Mucosa of stomach (tissue), 1 donor: ENCODE data around the gene CEP192.

Experiments
- H3K27me3 ChIP-seq: one replicate; pipeline ENCODE4 v1.7.0; 2013; ENCODE audit warnings: mild to moderate bottlenecking, low read length; ENCODE audit not compliant: control insufficient read depth, insufficient read depth
- H3K36me3 ChIP-seq: one replicate; pipeline ENCODE4 v1.7.0; 2013; ENCODE audit warnings: low read length; ENCODE audit not compliant: control insufficient read depth, insufficient read depth
- H3K4me1 ChIP-seq: one replicate; pipeline ENCODE4 v1.7.0; 2013; ENCODE audit warnings: mild to moderate bottlenecking, low read length; ENCODE audit not compliant: control insufficient read depth, insufficient read depth
- H3K4me3 ChIP-seq: one replicate; pipeline ENCODE4 v1.7.0; 2013; ENCODE audit warnings: low read length
- H3K9ac ChIP-seq: one replicate; pipeline ENCODE4 v1.7.0; 2013; ENCODE audit warnings: mild to moderate bottlenecking, low read length, moderate library complexity
- H3K9me3 ChIP-seq: one replicate; pipeline ENCODE4 v1.7.0; 2013; ENCODE audit warnings: mild to moderate bottlenecking, low read length, moderate library complexity; ENCODE audit not compliant: control insufficient read depth
- donor health status: Pancreatic carcinoma.

CEP192 gene

DNA sequence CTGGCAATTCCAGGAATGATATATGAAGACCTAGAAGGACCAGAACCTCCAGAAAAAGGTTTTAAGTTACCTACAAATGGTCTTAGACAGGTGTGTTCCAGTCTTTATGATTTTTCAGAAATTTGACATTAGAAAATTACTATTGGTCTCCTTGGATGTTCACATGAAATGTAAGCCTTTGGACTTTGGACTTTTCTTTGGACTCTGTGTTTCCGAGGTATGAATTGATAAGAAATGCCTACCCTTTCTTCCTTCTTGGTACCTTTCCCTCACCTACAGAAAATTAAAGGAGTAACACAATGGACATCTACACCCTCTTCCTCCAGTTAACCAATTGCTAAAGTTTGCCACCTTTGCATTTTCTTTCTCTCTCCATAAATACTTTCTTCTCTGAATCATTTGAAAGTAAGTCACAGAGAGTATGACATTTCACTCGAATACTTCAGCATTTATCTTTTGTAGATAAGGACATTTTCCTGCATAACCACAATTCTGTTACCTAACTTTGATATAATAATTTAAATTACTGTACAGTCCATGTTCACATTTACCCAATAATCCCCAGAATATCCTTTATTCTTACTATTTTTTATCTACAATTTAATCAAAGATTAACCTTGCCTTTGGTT is 26.2 kb downstream of the CEP192 start:
- H3K27me3 ChIP-seq = no peaks in the 10 kb centered on the region
- no peak overlapping the region for H3K9ac ChIP-seq
- H3K36me3 ChIP-seq = no peaks in the 10 kb centered on the region
- H3K9me3 ChIP-seq = no peaks in the 10 kb centered on the region
- no peak overlapping the region for H3K4me3 ChIP-seq
- H3K4me1 ChIP-seq = peaks cover 5% of the 10 kb centered on the region

DNA sequence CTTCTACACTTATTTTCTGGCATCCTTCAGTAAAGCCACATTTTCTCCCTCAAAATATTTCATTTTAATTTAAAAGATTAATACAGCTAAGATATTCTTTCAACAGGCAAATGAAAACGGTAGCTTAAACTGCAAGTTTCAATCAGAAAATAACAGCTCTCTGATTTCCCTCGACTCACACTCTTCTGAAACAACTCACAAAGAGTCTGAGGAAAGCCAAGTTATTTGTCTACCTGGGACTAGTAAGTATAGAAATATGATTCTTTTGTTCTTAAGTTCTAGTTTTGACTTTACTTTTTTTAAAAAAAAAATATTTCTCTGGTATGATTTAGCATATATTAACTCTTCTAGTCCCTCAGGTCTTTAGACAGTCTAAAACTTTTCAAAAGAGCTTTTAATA is 27.2 kb downstream of the CEP192 start:
- no peak overlapping the region for H3K4me3 ChIP-seq
- H3K9me3 ChIP-seq = no peaks in the 10 kb centered on the region
- H3K27me3 ChIP-seq = no peaks in the 10 kb centered on the region
- H3K9ac ChIP-seq = no peak overlapping the region
- H3K4me1 ChIP-seq = peaks cover 5% of the 10 kb centered on the region
- no peaks in the 10 kb centered on the region for H3K36me3 ChIP-seq

DNA sequence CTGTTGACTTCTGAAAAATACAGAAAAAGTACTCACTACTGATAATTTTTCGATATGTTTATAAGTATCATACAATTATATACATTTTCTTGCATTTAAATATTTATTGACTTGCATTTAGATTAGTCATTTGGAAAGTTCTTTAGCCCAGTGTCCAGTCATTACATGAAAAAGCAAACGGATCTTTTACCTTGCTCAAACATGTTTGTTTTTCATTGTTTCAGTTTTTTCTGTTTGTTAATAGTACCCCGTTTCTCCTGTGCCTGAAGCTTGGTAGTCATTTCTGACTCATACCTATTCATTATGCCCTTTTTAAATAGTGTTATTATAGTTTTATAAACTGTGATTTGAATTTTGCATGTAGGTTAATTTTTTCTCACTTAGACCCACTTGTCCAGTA is 28.1 kb downstream of the CEP192 start:
- Histone ChIP-seq H3K9ac (no peak overlapping the region), H3K27me3 (no peaks in the 10 kb centered on the region), H3K4me1 (peaks cover 5% of the 10 kb centered on the region), H3K36me3 (no peaks in the 10 kb centered on the region), H3K9me3 (no peaks in the 10 kb centered on the region), H3K4me3 (no peak overlapping the region)

DNA sequence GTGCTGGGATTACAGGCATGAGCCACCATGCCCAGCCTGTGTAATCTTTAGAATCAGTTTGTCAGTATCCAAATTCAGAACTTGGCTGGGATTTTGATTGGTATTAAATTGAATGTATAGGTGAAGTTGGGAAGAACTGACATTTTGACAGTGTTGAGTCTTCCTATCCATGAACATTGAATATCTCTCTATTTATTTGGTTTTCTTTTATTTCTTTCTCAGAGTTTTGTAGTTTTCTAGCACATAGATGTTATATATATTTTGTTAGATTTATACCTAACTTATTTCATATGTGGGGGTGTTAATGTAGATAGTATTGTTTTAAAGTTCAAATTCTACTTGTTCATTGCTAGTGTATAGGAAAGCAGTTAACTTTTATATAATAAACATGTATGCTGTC is 31.5 kb downstream of the CEP192 start:
- Histone ChIP-seq H3K27me3 (no peaks in the 10 kb centered on the region), H3K36me3 (no peaks in the 10 kb centered on the region), H3K9me3 (no peaks in the 10 kb centered on the region), H3K9ac (no peak overlapping the region), H3K4me3 (no peak overlapping the region), H3K4me1 (peaks cover 5% of the 10 kb centered on the region)

DNA sequence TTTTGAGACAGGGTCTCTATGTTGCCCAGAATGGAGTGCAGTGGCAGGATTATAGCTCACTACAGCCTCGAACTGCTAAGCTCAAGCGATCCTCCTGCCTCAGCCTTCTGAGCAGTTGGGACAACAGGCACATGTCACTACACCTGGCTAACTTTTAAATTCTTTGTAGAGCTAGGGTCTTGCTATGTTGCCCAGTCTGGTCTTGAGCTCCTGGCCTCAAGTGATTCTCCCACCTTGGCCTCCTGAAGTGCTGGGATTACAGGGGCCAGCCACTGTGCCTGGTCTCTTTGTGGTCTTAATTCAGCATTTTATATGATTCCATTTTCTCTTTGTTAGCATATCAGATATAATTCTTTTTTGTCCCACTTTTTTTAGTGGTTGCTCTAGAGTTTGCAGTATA is 34.1 kb downstream of the CEP192 start:
- Histone ChIP-seq H3K27me3 (no peaks in the 10 kb centered on the region), H3K4me3 (no peak overlapping the region), H3K9me3 (no peaks in the 10 kb centered on the region), H3K9ac (no peak overlapping the region), H3K36me3 (no peaks in the 10 kb centered on the region), H3K4me1 (no peaks in the 10 kb centered on the region)

DNA sequence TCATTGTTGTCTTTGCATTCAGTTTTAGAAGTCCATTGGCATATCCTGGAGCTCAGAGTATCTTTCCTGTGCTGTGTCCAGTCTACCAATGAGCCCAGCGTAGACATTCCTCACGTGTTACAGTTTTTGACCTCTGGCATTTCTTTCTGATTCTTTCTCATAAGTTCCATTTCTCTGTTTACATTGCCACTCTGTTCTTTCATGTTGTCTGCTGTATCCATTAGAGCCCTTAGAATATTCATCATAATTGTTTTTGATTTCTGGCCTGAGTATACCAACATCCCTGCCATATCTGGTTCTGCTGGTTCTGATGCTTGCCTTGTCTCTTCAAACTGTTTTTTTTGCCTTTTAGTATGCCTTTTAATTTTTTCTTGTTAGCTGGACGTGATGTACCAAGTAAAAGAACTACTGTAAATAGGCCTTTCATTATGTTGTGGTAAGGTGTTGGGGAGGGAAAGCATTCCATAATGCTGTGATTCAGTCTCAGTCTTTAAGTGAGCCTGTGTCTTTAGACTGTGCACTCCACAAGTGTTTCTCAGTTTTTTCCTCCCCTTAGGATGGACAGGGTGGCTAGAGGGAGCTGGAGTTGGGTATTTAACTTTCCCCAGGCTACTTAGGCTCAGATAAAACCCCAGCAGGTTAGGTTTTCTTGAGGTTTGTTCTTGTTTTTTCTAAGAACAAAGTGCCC is 35.6 kb downstream of the CEP192 start:
- H3K36me3 ChIP-seq = no peaks in the 10 kb centered on the region
- no peak overlapping the region for H3K4me3 ChIP-seq
- H3K9ac ChIP-seq = no peak overlapping the region

DNA sequence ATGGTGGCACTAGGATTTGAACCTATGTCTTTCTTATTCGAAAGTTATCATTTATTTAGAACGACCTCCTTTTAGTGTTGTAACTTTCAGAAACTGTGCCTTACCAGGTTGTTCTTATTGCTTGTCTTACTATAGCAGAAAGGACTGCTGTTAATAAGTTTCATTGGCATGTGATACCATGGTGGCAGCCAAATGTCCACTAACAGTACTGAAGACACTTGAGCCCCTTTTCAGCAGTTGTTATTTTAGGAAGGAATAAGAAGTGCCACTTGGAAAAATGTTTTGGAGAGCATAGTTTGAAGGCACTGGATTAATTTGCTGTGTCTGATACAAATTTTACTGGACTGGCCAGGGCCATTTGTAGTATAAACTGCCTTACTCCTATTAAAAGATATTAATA is 37.7 kb downstream of the CEP192 start:
- no peak overlapping the region for H3K9ac ChIP-seq
- H3K4me1 ChIP-seq = no peaks in the 10 kb centered on the region
- H3K9me3 ChIP-seq = no peaks in the 10 kb centered on the region
- H3K36me3 ChIP-seq = no peaks in the 10 kb centered on the region
- H3K4me3 ChIP-seq = no peak overlapping the region
- H3K27me3 ChIP-seq = no peaks in the 10 kb centered on the region

More for the DNA sequence above, 35.6 kb downstream of the CEP192 start:
- no peaks in the 10 kb centered on the region for H3K9me3 ChIP-seq
- H3K27me3 ChIP-seq = no peaks in the 10 kb centered on the region
- no peaks in the 10 kb centered on the region for H3K4me1 ChIP-seq

DNA sequence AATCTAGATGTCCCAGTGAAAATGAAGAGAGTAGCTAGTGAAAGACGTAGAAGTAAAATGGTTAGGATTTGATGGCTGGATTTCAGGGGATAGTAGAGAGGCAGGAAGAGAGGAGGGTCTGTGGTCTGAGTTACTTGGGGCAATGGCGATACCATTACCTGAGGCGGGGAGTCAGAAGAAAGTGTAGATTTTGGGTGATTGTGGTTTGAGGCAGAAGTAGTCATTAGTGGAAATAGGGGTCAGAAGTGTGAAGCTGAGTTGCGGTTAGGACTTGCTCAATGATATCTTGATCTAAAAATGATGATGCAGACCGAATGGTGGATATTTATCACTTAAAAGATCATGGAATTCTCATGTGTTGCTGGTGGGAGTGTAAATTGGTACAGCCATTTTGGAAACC is 41.0 kb downstream of the CEP192 start:
- Histone ChIP-seq H3K27me3 (no peaks in the 10 kb centered on the region), H3K9me3 (no peaks in the 10 kb centered on the region), H3K4me1 (no peaks in the 10 kb centered on the region), H3K36me3 (no peaks in the 10 kb centered on the region), H3K4me3 (no peak overlapping the region), H3K9ac (no peak overlapping the region)

DNA sequence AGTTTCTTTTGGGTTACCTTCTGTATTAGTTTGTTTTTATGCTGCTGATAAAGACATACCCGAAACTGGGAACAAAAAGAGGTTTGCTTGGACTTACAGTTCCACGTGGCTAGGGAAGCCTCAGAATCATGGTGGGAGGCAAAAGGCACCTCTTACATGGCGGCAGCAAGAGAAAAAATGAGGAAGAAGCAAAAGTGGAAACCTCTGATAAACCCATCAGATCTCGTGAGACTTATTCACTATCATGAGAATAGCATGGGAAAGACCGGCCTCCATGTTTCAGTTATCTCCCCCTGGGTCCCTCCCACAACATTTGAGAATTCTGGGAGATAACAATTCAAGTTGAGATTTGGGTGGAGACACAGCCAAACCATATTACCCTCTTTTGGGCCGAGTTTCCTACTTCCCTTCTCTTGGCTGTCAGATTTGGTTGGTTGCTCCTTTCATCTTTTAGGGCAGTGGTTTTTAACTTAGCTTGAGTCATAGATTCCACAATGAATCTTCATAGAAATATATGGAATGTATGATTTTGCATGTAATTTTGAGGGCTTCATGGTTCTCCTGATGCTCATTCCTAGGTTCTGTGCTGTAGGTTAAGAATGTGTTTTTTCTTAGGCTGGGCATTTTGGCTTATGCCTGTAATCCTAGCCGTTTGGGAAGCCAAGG is 44.2 kb downstream of the CEP192 start:
- no peaks in the 10 kb centered on the region for H3K36me3 ChIP-seq

DNA sequence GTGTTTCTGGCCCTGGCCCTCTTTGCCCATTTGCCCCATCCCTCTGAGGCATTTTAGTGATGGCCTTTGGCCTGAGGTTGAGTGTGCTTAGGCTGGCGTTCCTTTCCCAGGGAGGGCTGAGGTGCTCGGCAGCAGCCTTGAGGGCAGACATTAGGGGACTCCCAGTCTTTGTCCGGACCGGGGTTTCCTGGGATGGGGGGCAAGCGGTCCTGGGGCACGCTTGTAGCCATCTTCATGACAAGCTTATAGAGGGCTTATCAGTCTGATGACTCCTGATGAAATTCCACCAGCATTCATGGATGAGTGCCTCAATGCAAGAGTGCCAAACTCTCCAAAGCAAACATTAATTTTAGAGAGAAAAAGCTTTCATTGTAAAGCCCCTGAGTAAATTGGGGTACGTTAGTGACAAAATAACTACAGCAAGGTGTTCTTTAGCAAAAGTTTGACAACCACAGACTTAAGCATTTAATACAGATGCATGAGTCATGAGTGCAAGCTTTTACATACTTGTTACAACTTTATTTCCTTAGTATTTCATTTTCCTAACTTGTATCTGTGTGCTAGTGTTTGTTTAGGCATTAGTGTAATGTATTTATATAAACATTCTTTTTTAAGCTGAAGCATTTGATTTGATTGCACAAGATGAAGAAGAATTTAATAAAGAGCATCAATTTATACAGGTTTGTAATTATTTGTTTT is 45.6 kb downstream of the CEP192 start:
- no peak overlapping the region for H3K4me3 ChIP-seq
- H3K27me3 ChIP-seq = no peaks in the 10 kb centered on the region
- H3K9ac ChIP-seq = no peak overlapping the region
- H3K9me3 ChIP-seq = no peaks in the 10 kb centered on the region
- no peaks in the 10 kb centered on the region for H3K4me1 ChIP-seq
- no peaks in the 10 kb centered on the region for H3K36me3 ChIP-seq

More for the DNA sequence above, 44.2 kb downstream of the CEP192 start:
- Histone ChIP-seq H3K9ac (no peak overlapping the region), H3K9me3 (no peaks in the 10 kb centered on the region), H3K27me3 (no peaks in the 10 kb centered on the region), H3K4me1 (no peaks in the 10 kb centered on the region), H3K4me3 (no peak overlapping the region)

DNA sequence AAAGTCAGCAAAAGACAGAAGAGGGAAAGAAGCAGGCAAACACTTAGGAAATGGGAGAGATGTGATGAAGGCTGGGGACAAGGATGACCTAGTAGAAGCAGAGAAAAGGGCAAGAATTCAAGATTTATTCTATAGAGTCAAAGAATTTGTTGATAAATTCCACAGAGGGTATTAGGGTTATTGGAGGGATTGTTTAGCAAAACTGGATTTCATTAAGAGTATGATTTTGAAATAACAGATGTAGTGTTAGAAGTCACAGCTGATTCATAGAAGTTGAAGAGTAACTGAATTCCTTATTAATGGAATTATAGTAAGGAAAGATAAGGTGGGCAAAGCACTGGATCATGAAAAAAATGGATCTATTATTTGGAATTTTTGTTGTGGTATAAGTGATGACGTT is 48.6 kb downstream of the CEP192 start:
- H3K4me1 ChIP-seq = no peaks in the 10 kb centered on the region
- H3K4me3 ChIP-seq = no peak overlapping the region
- H3K9me3 ChIP-seq = no peaks in the 10 kb centered on the region
- H3K27me3 ChIP-seq = no peaks in the 10 kb centered on the region
- H3K9ac ChIP-seq = no peak overlapping the region
- no peaks in the 10 kb centered on the region for H3K36me3 ChIP-seq

DNA sequence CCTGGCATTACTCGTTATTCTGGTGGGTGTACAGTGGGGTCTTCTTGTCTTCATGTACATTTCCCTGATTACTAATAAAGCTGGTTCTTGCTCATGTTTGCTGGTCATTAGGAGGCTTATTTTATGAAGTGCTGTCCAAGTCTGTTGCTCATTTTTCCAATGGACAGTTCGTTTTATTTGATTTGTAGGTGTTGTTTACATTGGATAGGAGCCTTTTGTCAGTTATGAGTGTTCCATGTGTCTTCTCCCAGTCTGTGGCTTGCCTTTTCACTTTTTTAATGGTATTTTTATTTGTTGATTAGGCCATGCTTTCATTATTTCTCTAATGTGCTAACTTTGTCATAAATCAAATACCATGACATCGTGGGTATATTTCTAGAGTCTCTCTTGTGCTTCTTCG is 51.9 kb downstream of the CEP192 start:
- Histone ChIP-seq H3K4me1 (no peaks in the 10 kb centered on the region), H3K4me3 (no peak overlapping the region), H3K9ac (no peak overlapping the region), H3K9me3 (no peaks in the 10 kb centered on the region), H3K27me3 (no peaks in the 10 kb centered on the region), H3K36me3 (no peaks in the 10 kb centered on the region)
